Activated CD4-positive, alpha-beta T cell treated with anti-CD3 and anti-CD28 coated beads, Interleukin-2, Interleukin-4, amounts not matched to agents 100 ng/mL and 50 ng/mL, durations not matched to agents 16 hours and 8 hours (primary cell): ENCODE measurements around the gene TMEM9.
"Not testable (repeated sequence)": the region's sequence is repeated elsewhere in the genome, so short reads cannot be mapped to it uniquely, and the experiment has no call there.

Source experiments
- DNase-seq: peaks from one replicate; pipeline ENCODE4 v3.0.0-alpha.2; 2020; ENCODE audit warnings: low spot score

TMEM9 gene

GRCh38 chr1:201172999-201173610 lies 18.8 kb upstream of the TMEM9 start:
- DNase-seq, result no peak

GRCh38 chr1:201172326-201172725 lies 18.1 kb upstream of the TMEM9 start:
- no peak for DNase-seq

GRCh38 chr1:201171063-201172036 lies 17.1 kb upstream of the TMEM9 start:
- peak; percentile 45 for DNase-seq

- peak; percentile 73 for DNase-seq
Measured at GRCh38 chr1:201170533-201171062, 16.3 kb upstream of the TMEM9 start.

GRCh38 chr1:201169971-201170532 lies 15.8 kb upstream of the TMEM9 start:
- no peak for DNase-seq

- DNase-seq, result no peak
Measured at GRCh38 chr1:201169203-201169602, 14.9 kb upstream of the TMEM9 start.

- no peak for DNase-seq
Measured at GRCh38 chr1:201167041-201167991, 13.0 kb upstream of the TMEM9 start.

- DNase-seq, result no peak
Measured at GRCh38 chr1:201164645-201165044, 10.4 kb upstream of the TMEM9 start.

- DNase-seq, result no peak
Measured at GRCh38 chr1:201163707-201164106, 9.4 kb upstream of the TMEM9 start.

GRCh38 chr1:201163036-201163435 lies 8.8 kb upstream of the TMEM9 start:
- DNase-seq, result not testable (repeated sequence)

- DNase-seq, result no peak
Measured at GRCh38 chr1:201157949-201158348, 3.7 kb upstream of the TMEM9 start.

- no peak for DNase-seq
Measured at GRCh38 chr1:201156819-201157218, 2.5 kb upstream of the TMEM9 start.

GRCh38 chr1:201156346-201156745 lies 2.1 kb upstream of the TMEM9 start:
- DNase-seq, result no peak

- no peak for DNase-seq
Measured at GRCh38 chr1:201155354-201155753, 1.1 kb upstream of the TMEM9 start.

GRCh38 chr1:201153474-201154388 lies 543 bp downstream of the TMEM9 start:
- no peak for DNase-seq

GRCh38 chr1:201149400-201149799 lies 4.9 kb downstream of the TMEM9 start:
- peak; percentile 34 for DNase-seq

- no peak for DNase-seq
Measured at GRCh38 chr1:201147396-201148015, 6.8 kb downstream of the TMEM9 start.

GRCh38 chr1:201146626-201147390 lies 7.5 kb downstream of the TMEM9 start:
- DNase-seq, result no peak

GRCh38 chr1:201145816-201146215 lies 8.5 kb downstream of the TMEM9 start:
- DNase-seq, result no peak
